Measurements from ENCODE around the gene DRGX.

The DRGX gene

GRCh38 chr10:49324711-49325110 is 71.2 kb downstream of the DRGX start:
- peak; percentile 2 for TF ChIP-seq CTCF (IDR thresholded peaks at IDR 0.05; ENCODE audit: insufficient read depth, low read length, missing control alignments)
- no peak overlapping the region for H3K4me3 ChIP-seq (ENCODE audit: low read depth, low read length)
- POLR2A ChIA-PET: no interaction called here
- DNase-seq (ENCODE audit: low read depth, low spot score): no peak
- CTCF ChIA-PET: no interaction called here

GRCh38 chr10:49323896-49324270 is 72.0 kb downstream of the DRGX start:
- POLR2A ChIA-PET: no interaction called here

GRCh38 chr10:49323171-49323895 is 72.6 kb downstream of the DRGX start:
- CTCF ChIA-PET: interaction anchor here (1.3 kb wide), 1 partner anchor 189 kb away, joined by 3 read pairs; no protein-coding TSS in a partner anchor
- POLR2A ChIA-PET: no interaction called here
- no peak for DNase-seq (ENCODE audit: low read depth, low spot score)
- H3K4me3 ChIP-seq (ENCODE audit: low read depth, low read length): no peak overlapping the region
- TF ChIP-seq CTCF (IDR thresholded peaks at IDR 0.05; ENCODE audit: insufficient read depth, low read length, missing control alignments): no peak

More at GRCh38 chr10:49323896-49324270, 72.0 kb downstream of the DRGX start:
- CTCF ChIA-PET: interaction anchor here (1.3 kb wide), 1 partner anchor 189 kb away, joined by 3 read pairs; no protein-coding TSS in a partner anchor
- no peak overlapping the region for H3K4me3 ChIP-seq (ENCODE audit: low read depth, low read length)
- no peak for TF ChIP-seq CTCF (IDR thresholded peaks at IDR 0.05; ENCODE audit: insufficient read depth, low read length, missing control alignments)
- no peak for DNase-seq (ENCODE audit: low read depth, low spot score)

GRCh38 chr10:49322371-49323170 is 73.3 kb downstream of the DRGX start:
- POLR2A ChIA-PET: no interaction called here
- no peak for TF ChIP-seq CTCF (IDR thresholded peaks at IDR 0.05; ENCODE audit: insufficient read depth, low read length, missing control alignments)
- H3K4me3 ChIP-seq (ENCODE audit: low read depth, low read length): no peak overlapping the region
- CTCF ChIA-PET: interaction anchor here (1.3 kb wide), 1 partner anchor 190 kb away, joined by 3 read pairs; no protein-coding TSS in a partner anchor
- no peak for DNase-seq (ENCODE audit: low read depth, low spot score)

GRCh38 chr10:49321021-49321420 is 74.9 kb downstream of the DRGX start:
- CTCF ChIA-PET: no interaction called here
- no peak for TF ChIP-seq CTCF (IDR thresholded peaks at IDR 0.05; ENCODE audit: insufficient read depth, low read length, missing control alignments)
- H3K4me3 ChIP-seq (ENCODE audit: low read depth, low read length): no peak overlapping the region
- POLR2A ChIA-PET: no interaction called here
- DNase-seq (ENCODE audit: low read depth, low spot score): no peak

- POLR2A ChIA-PET: no interaction called here
- CTCF ChIA-PET: no interaction called here
- TF ChIP-seq CTCF (IDR thresholded peaks at IDR 0.05; ENCODE audit: insufficient read depth, low read length, missing control alignments): no peak
- H3K4me3 ChIP-seq (ENCODE audit: low read depth, low read length): no peak overlapping the region
- no peak for DNase-seq (ENCODE audit: low read depth, low spot score)
These were observed 75.7 kb downstream of the DRGX start for GRCh38 chr10:49320191-49320590.
